DOHH2 (cell line): ENCODE data around the gene RIMBP2.

Experiments
- H3F3A ChIP-seq: fragments of 200-600 bp; sonication (generic), shearing (Covaris generic); 2 replicates; pipeline ENCODE4 v1.6.0; 2016; ENCODE audit warnings: antibody characterized with exemption, mild to moderate bottlenecking; ENCODE audit not compliant: control insufficient read depth, insufficient read depth
- H3K27ac ChIP-seq: fragments of 200-600 bp; sonication (generic); 2 replicates; pipeline ENCODE4 v1.5.1; 2014; ENCODE audit warnings: low read depth, mild to moderate bottlenecking, low read length, moderate library complexity
- H3K27me3 ChIP-seq: fragments of 200-600 bp; sonication (generic); 2 replicates; pipeline ENCODE4 v1.6.1; 2014; ENCODE audit warnings: mild to moderate bottlenecking, low read length, mixed read lengths; ENCODE audit not compliant: control insufficient read depth
- H3K36me3 ChIP-seq: fragments of 200-600 bp; sonication (generic); 2 replicates; pipeline ENCODE4 v1.6.1; 2014; ENCODE audit warnings: mild to moderate bottlenecking, low read length, moderate library complexity, mixed read lengths; ENCODE audit not compliant: control insufficient read depth
- H3K4me1 ChIP-seq: fragments of 200-600 bp; sonication (generic); 2 replicates; pipeline ENCODE4 v1.6.1; 2014; ENCODE audit warnings: mild to moderate bottlenecking, low read length, mixed read lengths; ENCODE audit not compliant: control insufficient read depth
- H3K4me2 ChIP-seq: fragments of 200-600 bp; sonication (generic); 2 replicates; pipeline ENCODE4 v1.6.0; 2014; ENCODE audit warnings: mild to moderate bottlenecking, low read length, moderate library complexity
- H3K4me3 ChIP-seq: fragments of 200-600 bp; sonication (generic); 2 replicates; pipeline ENCODE4 v1.5.1; 2014; ENCODE audit warnings: mild to moderate bottlenecking, low read length, mixed read lengths
- H3K79me2 ChIP-seq: fragments of 200-600 bp; sonication (generic); 2 replicates; pipeline ENCODE4 v1.6.1; 2014; ENCODE audit warnings: mild to moderate bottlenecking, low read length, mixed read lengths; ENCODE audit not compliant: control insufficient read depth
- H3K9me2 ChIP-seq: fragments of 200-600 bp; sonication (generic); replicated peaks from 2 replicates; pipeline ENCODE4 v1.6.1; 2014; ENCODE audit warnings: mild to moderate bottlenecking, low read length, mixed read lengths; ENCODE audit not compliant: control insufficient read depth
- H3K9me3 ChIP-seq: fragments of 200-600 bp; sonication (generic); 2 replicates; pipeline ENCODE4 v1.6.1; 2014; ENCODE audit warnings: antibody characterized with exemption, low read length, mixed read lengths; ENCODE audit not compliant: control insufficient read depth, insufficient read depth
- H4K20me1 ChIP-seq: fragments of 200-600 bp; sonication (generic); 2 replicates; pipeline ENCODE4 v1.6.0; 2014; ENCODE audit warnings: low read depth, mild to moderate bottlenecking, antibody characterized with exemption, low read length, moderate library complexity; ENCODE audit not compliant: control insufficient read depth, insufficient read depth
- CTCF ChIP-seq: fragments of 200-600 bp; sonication (generic); IDR thresholded peaks from one replicate; pipeline ENCODE4 v1.5.1; 2014; ENCODE audit warnings: antibody characterized with exemption, mild to moderate bottlenecking, low read depth, low read length; ENCODE audit not compliant: poor library complexity, severe bottlenecking
- EZH2phosphoT487 ChIP-seq: fragments of 200-600 bp; sonication (generic); IDR thresholded peaks from 2 replicates; pipeline ENCODE4 v1.6.1; 2017; ENCODE audit warnings: borderline replicate concordance, mild to moderate bottlenecking, antibody characterized with exemption, low read length, moderate library complexity, mixed read lengths

RIMBP2 gene

DNA sequence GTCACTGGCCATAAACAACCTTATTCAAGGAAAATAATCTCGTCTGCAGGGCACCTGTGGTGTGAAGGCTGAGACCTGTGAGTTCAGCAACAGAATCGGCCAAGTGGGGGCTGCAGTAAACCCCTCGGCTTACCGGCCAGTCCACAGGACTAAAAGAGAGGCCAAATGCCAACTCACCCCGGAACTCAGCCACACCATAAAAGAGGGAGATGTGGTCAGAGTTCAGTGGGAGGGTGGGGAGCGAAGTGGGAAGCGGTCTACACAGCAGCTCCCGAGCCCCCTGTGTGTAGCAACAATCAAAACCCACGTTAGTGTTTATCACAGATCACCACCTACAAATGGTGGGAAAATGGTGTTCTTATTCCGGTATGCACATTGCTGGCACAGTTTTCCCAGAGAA lies 225.4 kb downstream of the RIMBP2 start:
- Histone ChIP-seq H3F3A (no peaks in the 10 kb centered on the region), H4K20me1 (no peaks in the 10 kb centered on the region), H3K27me3 (no peaks in the 10 kb centered on the region), H3K79me2 (no peaks in the 10 kb centered on the region), H3K4me1 (no peaks in the 10 kb centered on the region), H3K27ac (no peak overlapping the region), H3K4me2 (no peak overlapping the region), H3K9me3 (no peaks in the 10 kb centered on the region), H3K9me2 (no peaks in the 10 kb centered on the region), H3K4me3 (no peak overlapping the region), H3K36me3 (no peaks in the 10 kb centered on the region)
- TF ChIP-seq EZH2phosphoT487, result no peak

GRCh38 chr12:130489293-130489692 lies 226.8 kb downstream of the RIMBP2 start:
- Histone ChIP-seq H3K36me3 (no peaks in the 10 kb centered on the region), H3F3A (no peaks in the 10 kb centered on the region), H3K79me2 (no peaks in the 10 kb centered on the region), H3K4me3 (no peak overlapping the region), H4K20me1 (no peaks in the 10 kb centered on the region), H3K9me3 (no peaks in the 10 kb centered on the region), H3K27ac (no peak overlapping the region), H3K27me3 (no peaks in the 10 kb centered on the region), H3K4me2 (no peak overlapping the region), H3K9me2 (no peaks in the 10 kb centered on the region), H3K4me1 (no peaks in the 10 kb centered on the region)
- no peak for TF ChIP-seq CTCF
- TF ChIP-seq EZH2phosphoT487, result no peak

DNA sequence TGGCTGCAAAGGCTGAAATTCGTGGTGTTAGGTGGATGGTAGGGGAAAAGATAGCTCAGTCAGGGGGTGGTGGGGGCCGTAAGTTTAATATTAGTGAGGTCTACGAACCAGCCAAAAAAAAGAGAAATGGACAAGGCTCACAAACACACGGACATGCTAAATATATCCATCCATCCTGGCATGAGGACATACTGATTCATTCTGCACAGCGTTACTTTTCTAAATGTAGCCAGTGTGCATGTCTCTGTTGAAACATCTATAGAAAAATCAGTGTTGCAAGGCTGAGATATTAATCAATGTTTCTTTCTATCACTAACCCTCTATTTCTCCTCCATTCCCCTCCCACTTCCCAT lies 227.8 kb downstream of the RIMBP2 start:
- H3K9me3 ChIP-seq, result no peaks in the 10 kb centered on the region
- no peak overlapping the region for H3K4me2 ChIP-seq
- H3K27me3 ChIP-seq, result no peaks in the 10 kb centered on the region
- TF ChIP-seq CTCF (no peak), EZH2phosphoT487 (no peak)
- H3K27ac ChIP-seq, result no peak overlapping the region
- H3F3A ChIP-seq, result no peaks in the 10 kb centered on the region
- no peaks in the 10 kb centered on the region for H3K79me2 ChIP-seq
- no peaks in the 10 kb centered on the region for H3K36me3 ChIP-seq
- H3K9me2 ChIP-seq, result no peaks in the 10 kb centered on the region
- no peaks in the 10 kb centered on the region for H4K20me1 ChIP-seq
- H3K4me3 ChIP-seq, result no peak overlapping the region
- no peaks in the 10 kb centered on the region for H3K4me1 ChIP-seq

DNA sequence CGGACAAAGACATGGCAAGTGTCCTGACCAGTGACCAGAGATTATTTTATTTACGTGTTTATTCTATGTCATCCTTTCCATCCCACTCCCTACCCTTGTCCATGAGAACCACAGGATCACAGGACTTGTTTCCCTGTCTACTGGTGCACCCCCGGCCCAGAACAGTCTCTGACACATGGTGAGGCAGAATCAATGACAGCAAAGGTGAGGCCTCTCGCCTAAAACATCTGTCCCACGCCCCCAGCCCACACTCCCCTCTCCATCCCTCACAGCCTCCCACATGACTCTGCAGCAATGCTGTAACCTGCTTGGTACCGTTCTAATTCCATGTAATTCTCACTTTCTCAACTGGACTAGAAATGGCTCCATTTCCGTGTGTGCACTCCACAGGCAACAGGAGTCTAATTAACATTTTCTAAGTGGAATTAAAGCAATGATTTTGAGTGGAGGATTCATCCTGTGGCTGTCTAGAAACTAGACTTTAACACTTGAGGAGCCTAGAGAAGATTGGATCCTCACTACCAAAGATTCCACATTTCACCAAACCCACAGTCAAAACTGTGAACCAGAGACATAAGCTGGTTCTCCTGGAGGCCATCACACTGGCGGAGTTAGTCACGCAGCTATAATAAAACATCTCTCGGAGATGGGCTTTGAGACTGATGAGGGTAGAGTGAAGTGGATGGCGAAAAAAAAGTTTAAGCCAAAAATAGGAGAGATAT lies 228.3 kb downstream of the RIMBP2 start:
- Histone ChIP-seq H3K9me3 (no peaks in the 10 kb centered on the region), H3K36me3 (no peaks in the 10 kb centered on the region)
- TF ChIP-seq CTCF, result no peak

More for the DNA sequence above, 228.3 kb downstream of the RIMBP2 start:
- Histone ChIP-seq H3K4me2 (no peak overlapping the region), H3K4me3 (no peak overlapping the region), H4K20me1 (no peaks in the 10 kb centered on the region), H3F3A (no peaks in the 10 kb centered on the region), H3K4me1 (no peaks in the 10 kb centered on the region), H3K79me2 (no peaks in the 10 kb centered on the region), H3K9me2 (no peaks in the 10 kb centered on the region), H3K27me3 (no peaks in the 10 kb centered on the region), H3K27ac (no peak overlapping the region)
